K562 (cell line): ENCODE measurements around the gene ISYNA1. TPM values are rescaled to one million over a fixed set of nuclear protein-coding genes. Genes with fewer than 3 reads are reported as not detected.

Experiments used
- HMGXB4 ChIP-seq: sonication (generic); formaldehyde crosslinking; IDR thresholded peaks from 2 replicates; pipeline ENCODE4 v1.8.1; 2023; ENCODE audit warnings: mild to moderate bottlenecking, missing genetic modification reagents
- MTA2 ChIP-seq: fragments of 450-650 bp; IDR thresholded peaks from 2 replicates; pipeline ENCODE4 v1.6.1; 2016; ENCODE audit warnings: low read depth
- REST ChIP-seq, 2 experiments: fragments of 450-650 bp; formaldehyde crosslinking in 1 of 2; IDR thresholded peaks; 2 replicates each; pipeline versions ENCODE4 v1.4.0 to v1.6.1; 2014 to 2020; ENCODE audit warnings: mild to moderate bottlenecking in 2 of 2, borderline replicate concordance in 1 of 2, low read depth in 1 of 2
- SAFB ChIP-seq: fragments of 200-400 bp; formaldehyde crosslinking; IDR thresholded peaks from 2 replicates; pipeline ENCODE4 v1.6.1; 2017; ENCODE audit warnings: low read depth, low read length, borderline replicate concordance
- SLC30A9 ChIP-seq: fragments of 250-450 bp; sonication (Bioruptor Pico); IDR thresholded peaks from 2 replicates; pipeline ENCODE4 v1.8.0; 2022; ENCODE audit warnings: mild to moderate bottlenecking, moderate library complexity
- TFAM ChIP-seq: fragments of 250-450 bp; sonication (Bioruptor Pico); conservative IDR thresholded peaks from 2 replicates; pipeline ENCODE4 v1.5.0; 2021; ENCODE audit warnings: mild to moderate bottlenecking, moderate library complexity
- ZNF3 ChIP-seq: fragments of 250-450 bp; sonication (Bioruptor Pico); IDR thresholded peaks from 2 replicates; pipeline ENCODE4 v1.5.0; 2021; ENCODE audit warnings: mild to moderate bottlenecking, moderate library complexity
- polyA plus RNA-seq, 8 experiments: library from polyadenylated mRNA; depleted of rRNA in 4 of 8; stranded (reverse) in 5 of 8; unstranded in 3 of 8; fragments of >200 nt; fragmentation: Nextera tagmentation in 2 of 8; fragmentation: Illumina TruSeq in 1 of 8; extraction: Ambion mirVana in 2 of 8; extraction: Trizol in 1 of 8; gene quantifications; 2 replicates each; pipeline versions ENCODE4 v1.2.1 to v1.2.3, GENCODE V29; 2011 to 2014; ENCODE audit warnings: inconsistent platforms in 1 of 8, missing spikeins in 1 of 8
- total RNA-seq, 7 experiments: library from RNA; depleted of rRNA in 6 of 7; stranded (reverse); fragments of >200 nt in 6 of 7; fragmentation: Illumina TruSeq in 2 of 7; extraction: Trizol in 2 of 7; gene quantifications; 2 replicates each; pipeline versions ENCODE4 v1.2.1 to v1.2.3, GENCODE V29; 2011 to 2021; ENCODE audit warnings: low replicate concordance in 1 of 7
- TF ChIP-seq, protein P1 (sequence below): sonication (generic); formaldehyde crosslinking; IDR thresholded peaks from 2 replicates; pipeline ENCODE4 v1.8.0; 2022; ENCODE audit warnings: mild to moderate bottlenecking, missing genetic modification reagents
- TF ChIP-seq, protein P2 (sequence below): fragments of 200-800 bp; sonication (Bioruptor generic); IDR thresholded peaks from 2 replicates; pipeline ENCODE4 v1.6.1; 2017; ENCODE audit warnings: missing genetic modification characterization, missing compliant biosample characterization

Gene ISYNA1
- total and polyA plus RNA-seq, 9 of the 15 experiments (the other 6 are each of a cell fraction or from before 2014, with no cell fraction given): 21.8 to 460 (median 93.2) TPM

DNA sequence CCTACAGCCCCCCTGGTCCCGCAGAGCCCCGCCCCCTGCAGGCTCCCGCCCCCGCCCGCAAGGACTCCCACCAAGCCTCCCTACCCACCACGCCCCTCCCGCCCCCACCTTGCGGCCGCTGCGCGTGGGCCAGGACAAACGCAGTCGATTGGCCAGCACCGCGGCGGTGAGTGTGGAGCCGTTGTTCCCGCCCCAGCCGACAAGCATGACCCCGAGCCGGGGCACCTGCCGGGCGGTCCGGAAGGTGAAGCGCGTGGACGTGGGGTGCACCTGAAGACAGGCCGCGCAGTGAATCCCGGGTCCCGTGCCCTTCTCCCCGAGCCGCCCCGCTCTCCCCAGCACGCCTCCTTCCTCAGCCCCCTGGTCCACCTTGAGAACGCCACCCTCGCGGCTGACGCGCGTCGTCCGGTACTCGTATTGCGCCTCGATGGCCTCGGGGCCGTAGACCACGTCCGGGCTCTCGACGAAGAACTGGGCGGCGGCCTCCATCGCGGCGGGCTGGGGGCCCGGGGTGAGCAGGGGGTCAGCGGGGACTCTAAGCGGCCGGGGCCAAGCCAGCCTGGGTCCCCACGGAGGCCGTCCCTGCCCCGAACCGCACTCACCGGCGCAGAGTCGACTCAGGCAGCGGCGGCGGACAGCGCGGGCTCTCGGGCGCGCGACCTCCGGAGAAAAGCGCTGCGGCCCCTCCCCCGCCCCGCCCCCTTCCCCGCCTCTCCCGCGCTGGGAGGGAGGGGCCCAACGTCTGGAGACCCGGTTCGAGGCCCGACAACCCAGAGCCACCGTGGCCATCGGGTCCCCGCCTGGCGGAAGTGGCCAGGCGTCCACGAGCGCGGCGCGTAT, at the start of gene ISYNA1 (continued):
- TF ChIP-seq HMGXB4 (CRISPR knock-in tag) (peak; percentile 53; the same call in 1 of the 2 replicates), ZNF3 (CRISPR knock-in tag) (no peak), TFAM (CRISPR knock-in tag) (no peak), MTA2 (no peak), REST (IDR thresholded peaks at IDR 0.05; ENCODE audit: borderline replicate concordance) (no peak), REST (CRISPR knock-in tag; IDR thresholded peaks at IDR 0.05; ENCODE audit: low read depth) (no peak), SLC30A9 (CRISPR knock-in tag) (no peak), SAFB (peak; percentile 89)
- TF ChIP-seq, protein P1, sequence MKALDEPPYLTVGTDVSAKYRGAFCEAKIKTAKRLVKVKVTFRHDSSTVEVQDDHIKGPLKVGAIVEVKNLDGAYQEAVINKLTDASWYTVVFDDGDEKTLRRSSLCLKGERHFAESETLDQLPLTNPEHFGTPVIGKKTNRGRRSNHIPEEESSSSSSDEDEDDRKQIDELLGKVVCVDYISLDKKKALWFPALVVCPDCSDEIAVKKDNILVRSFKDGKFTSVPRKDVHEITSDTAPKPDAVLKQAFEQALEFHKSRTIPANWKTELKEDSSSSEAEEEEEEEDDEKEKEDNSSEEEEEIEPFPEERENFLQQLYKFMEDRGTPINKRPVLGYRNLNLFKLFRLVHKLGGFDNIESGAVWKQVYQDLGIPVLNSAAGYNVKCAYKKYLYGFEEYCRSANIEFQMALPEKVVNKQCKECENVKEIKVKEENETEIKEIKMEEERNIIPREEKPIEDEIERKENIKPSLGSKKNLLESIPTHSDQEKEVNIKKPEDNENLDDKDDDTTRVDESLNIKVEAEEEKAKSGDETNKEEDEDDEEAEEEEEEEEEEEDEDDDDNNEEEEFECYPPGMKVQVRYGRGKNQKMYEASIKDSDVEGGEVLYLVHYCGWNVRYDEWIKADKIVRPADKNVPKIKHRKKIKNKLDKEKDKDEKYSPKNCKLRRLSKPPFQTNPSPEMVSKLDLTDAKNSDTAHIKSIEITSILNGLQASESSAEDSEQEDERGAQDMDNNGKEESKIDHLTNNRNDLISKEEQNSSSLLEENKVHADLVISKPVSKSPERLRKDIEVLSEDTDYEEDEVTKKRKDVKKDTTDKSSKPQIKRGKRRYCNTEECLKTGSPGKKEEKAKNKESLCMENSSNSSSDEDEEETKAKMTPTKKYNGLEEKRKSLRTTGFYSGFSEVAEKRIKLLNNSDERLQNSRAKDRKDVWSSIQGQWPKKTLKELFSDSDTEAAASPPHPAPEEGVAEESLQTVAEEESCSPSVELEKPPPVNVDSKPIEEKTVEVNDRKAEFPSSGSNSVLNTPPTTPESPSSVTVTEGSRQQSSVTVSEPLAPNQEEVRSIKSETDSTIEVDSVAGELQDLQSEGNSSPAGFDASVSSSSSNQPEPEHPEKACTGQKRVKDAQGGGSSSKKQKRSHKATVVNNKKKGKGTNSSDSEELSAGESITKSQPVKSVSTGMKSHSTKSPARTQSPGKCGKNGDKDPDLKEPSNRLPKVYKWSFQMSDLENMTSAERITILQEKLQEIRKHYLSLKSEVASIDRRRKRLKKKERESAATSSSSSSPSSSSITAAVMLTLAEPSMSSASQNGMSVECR (CRISPR knock-in tag): peak; percentile 67
- TF ChIP-seq, protein P2, sequence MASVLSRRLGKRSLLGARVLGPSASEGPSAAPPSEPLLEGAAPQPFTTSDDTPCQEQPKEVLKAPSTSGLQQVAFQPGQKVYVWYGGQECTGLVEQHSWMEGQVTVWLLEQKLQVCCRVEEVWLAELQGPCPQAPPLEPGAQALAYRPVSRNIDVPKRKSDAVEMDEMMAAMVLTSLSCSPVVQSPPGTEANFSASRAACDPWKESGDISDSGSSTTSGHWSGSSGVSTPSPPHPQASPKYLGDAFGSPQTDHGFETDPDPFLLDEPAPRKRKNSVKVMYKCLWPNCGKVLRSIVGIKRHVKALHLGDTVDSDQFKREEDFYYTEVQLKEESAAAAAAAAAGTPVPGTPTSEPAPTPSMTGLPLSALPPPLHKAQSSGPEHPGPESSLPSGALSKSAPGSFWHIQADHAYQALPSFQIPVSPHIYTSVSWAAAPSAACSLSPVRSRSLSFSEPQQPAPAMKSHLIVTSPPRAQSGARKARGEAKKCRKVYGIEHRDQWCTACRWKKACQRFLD (CRISPR knock-in tag): 0 out of 2 replicates have a peak, but pooled peaks have one; percentile 19
